ENCODE results near the gene TNFAIP1. TPM values are rescaled to one million over a fixed set of nuclear protein-coding genes. Genes with fewer than 3 reads are reported as not detected.

TNFAIP1 gene
- polyA plus RNA-seq, 1 donor (not counting 4 experiments of a cell fraction or from before 2014, with no cell fraction given), result 84.6 TPM

- no peak for TF ChIP-seq EZH2 (IDR thresholded peaks at IDR 0.05; ENCODE audit: low read length)
- TF ChIP-seq, protein P1, sequence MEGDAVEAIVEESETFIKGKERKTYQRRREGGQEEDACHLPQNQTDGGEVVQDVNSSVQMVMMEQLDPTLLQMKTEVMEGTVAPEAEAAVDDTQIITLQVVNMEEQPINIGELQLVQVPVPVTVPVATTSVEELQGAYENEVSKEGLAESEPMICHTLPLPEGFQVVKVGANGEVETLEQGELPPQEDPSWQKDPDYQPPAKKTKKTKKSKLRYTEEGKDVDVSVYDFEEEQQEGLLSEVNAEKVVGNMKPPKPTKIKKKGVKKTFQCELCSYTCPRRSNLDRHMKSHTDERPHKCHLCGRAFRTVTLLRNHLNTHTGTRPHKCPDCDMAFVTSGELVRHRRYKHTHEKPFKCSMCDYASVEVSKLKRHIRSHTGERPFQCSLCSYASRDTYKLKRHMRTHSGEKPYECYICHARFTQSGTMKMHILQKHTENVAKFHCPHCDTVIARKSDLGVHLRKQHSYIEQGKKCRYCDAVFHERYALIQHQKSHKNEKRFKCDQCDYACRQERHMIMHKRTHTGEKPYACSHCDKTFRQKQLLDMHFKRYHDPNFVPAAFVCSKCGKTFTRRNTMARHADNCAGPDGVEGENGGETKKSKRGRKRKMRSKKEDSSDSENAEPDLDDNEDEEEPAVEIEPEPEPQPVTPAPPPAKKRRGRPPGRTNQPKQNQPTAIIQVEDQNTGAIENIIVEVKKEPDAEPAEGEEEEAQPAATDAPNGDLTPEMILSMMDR (optimal IDR thresholded peaks at IDR 0.05 in 1 of 3, IDR thresholded peaks at IDR 0.05 in 1 of 3, conservative IDR thresholded peaks at IDR 0.05 in 1 of 3; ENCODE audit: extremely low read depth in 1 of 3, insufficient read depth in 2 of 3, low read length in 3 of 3), result no peak
- DNase-seq (ENCODE audit: low read depth, low spot score), result no peak
- Histone ChIP-seq H2AFZ (ENCODE audit: control insufficient read depth, low read length) (no peak overlapping the region), H3K4me2 (ENCODE audit: control insufficient read depth, extremely low read depth, insufficient read depth, low read depth, low read length) (no peak overlapping the region), H4K20me1 (ENCODE audit: control insufficient read depth, extremely low read depth, insufficient read depth, low read length) (no peaks in the 10 kb centered on the region), H3K4me3 (ENCODE audit: control insufficient read depth in 2 of 3, extremely low read depth in 1 of 3, insufficient read depth in 2 of 3, low read depth in 1 of 3, low read length in 3 of 3) (no peak overlapping the region), H3K4me1 (ENCODE audit: control insufficient read depth, extremely low read depth, insufficient read depth, low read length) (peaks cover 5% of the 10 kb centered on the region), H3K9me3 (ENCODE audit: control insufficient read depth, low read depth, low read length) (no peaks in the 10 kb centered on the region), H3K36me3 (ENCODE audit: control insufficient read depth in 2 of 2, extremely low read depth in 1 of 2, insufficient read depth in 2 of 2, low read length in 2 of 2) (no peaks in the 10 kb centered on the region), H3K79me2 (ENCODE audit: control insufficient read depth, insufficient read depth, low read length) (no peaks in the 10 kb centered on the region), H3K27ac (ENCODE audit: control insufficient read depth, insufficient read depth, low read length) (no peak overlapping the region), H3K9me1 (ENCODE audit: control insufficient read depth, extremely low read depth, insufficient read depth, low read length) (no peaks in the 10 kb centered on the region), H3K9ac (ENCODE audit: control insufficient read depth, extremely low read depth, insufficient read depth, low read length) (no peak overlapping the region), H3K27me3 (ENCODE audit: control insufficient read depth, extremely low read depth, insufficient read depth, low read length) (no peaks in the 10 kb centered on the region)
- dilution Hi-C loops (cut with MboI; ENCODE audit: extremely low pct_ligation_motif_present, low sequenced_read_pairs), result no loop called here
- no peak for FAIRE-seq
These were observed 21.7 kb upstream of the TNFAIP1 start for GRCh38 chr17:28313841-28314240.

- TF ChIP-seq EZH2 (IDR thresholded peaks at IDR 0.05; ENCODE audit: low read length), result no peak
- TF ChIP-seq, protein P1 (optimal IDR thresholded peaks at IDR 0.05 in 1 of 3, IDR thresholded peaks at IDR 0.05 in 1 of 3, conservative IDR thresholded peaks at IDR 0.05 in 1 of 3; ENCODE audit: extremely low read depth in 1 of 3, insufficient read depth in 2 of 3, low read length in 3 of 3), result no peak
- H3K27ac ChIP-seq (ENCODE audit: control insufficient read depth, insufficient read depth, low read length), result no peak overlapping the region
- no peaks in the 10 kb centered on the region for H3K9me3 ChIP-seq (ENCODE audit: control insufficient read depth, low read depth, low read length)
- FAIRE-seq (no peak), DNase-seq (ENCODE audit: low read depth, low spot score) (no peak)
- peaks cover 19% of the 10 kb centered on the region for H3K79me2 ChIP-seq (ENCODE audit: control insufficient read depth, insufficient read depth, low read length)
- no peak overlapping the region for H3K4me3 ChIP-seq (ENCODE audit: control insufficient read depth in 2 of 3, extremely low read depth in 1 of 3, insufficient read depth in 2 of 3, low read depth in 1 of 3, low read length in 3 of 3)
- H3K9ac ChIP-seq (ENCODE audit: control insufficient read depth, extremely low read depth, insufficient read depth, low read length), result no peak overlapping the region
- no peaks in the 10 kb centered on the region for H3K9me1 ChIP-seq (ENCODE audit: control insufficient read depth, extremely low read depth, insufficient read depth, low read length)
- no peaks in the 10 kb centered on the region for H4K20me1 ChIP-seq (ENCODE audit: control insufficient read depth, extremely low read depth, insufficient read depth, low read length)
- H3K27me3 ChIP-seq (ENCODE audit: control insufficient read depth, extremely low read depth, insufficient read depth, low read length), result no peaks in the 10 kb centered on the region
- no peak overlapping the region for H3K4me2 ChIP-seq (ENCODE audit: control insufficient read depth, extremely low read depth, insufficient read depth, low read depth, low read length)
- dilution Hi-C loops (cut with MboI; ENCODE audit: extremely low pct_ligation_motif_present, low sequenced_read_pairs), result no loop called here
- H2AFZ ChIP-seq (ENCODE audit: control insufficient read depth, low read length), result no peak overlapping the region
- H3K36me3 ChIP-seq (ENCODE audit: control insufficient read depth in 2 of 2, extremely low read depth in 1 of 2, insufficient read depth in 2 of 2, low read length in 2 of 2), result no peaks in the 10 kb centered on the region
- H3K4me1 ChIP-seq (ENCODE audit: control insufficient read depth, extremely low read depth, insufficient read depth, low read length), result peaks cover 20% of the 10 kb centered on the region
These were observed 19.5 kb upstream of the TNFAIP1 start for GRCh38 chr17:28315846-28316705.
